GM23248 (cell line): ENCODE measurements around the gene KLHDC4.

Source experiments
- EZH2 ChIP-seq: fragments of 200-600 bp; sonication (generic); IDR thresholded peaks from 2 replicates; pipeline ENCODE4 v1.6.1; 2018; ENCODE audit warnings: antibody characterized with exemption, mild to moderate bottlenecking; ENCODE audit not compliant: insufficient read depth, poor library complexity, severe bottlenecking
- EZH2phosphoT487 ChIP-seq: fragments of 200-600 bp; sonication (generic); IDR thresholded peaks from 2 replicates; pipeline ENCODE4 v1.6.1; 2018; ENCODE audit warnings: antibody characterized with exemption, moderate library complexity, mild to moderate bottlenecking, low read depth; ENCODE audit not compliant: insufficient read depth

DNA sequence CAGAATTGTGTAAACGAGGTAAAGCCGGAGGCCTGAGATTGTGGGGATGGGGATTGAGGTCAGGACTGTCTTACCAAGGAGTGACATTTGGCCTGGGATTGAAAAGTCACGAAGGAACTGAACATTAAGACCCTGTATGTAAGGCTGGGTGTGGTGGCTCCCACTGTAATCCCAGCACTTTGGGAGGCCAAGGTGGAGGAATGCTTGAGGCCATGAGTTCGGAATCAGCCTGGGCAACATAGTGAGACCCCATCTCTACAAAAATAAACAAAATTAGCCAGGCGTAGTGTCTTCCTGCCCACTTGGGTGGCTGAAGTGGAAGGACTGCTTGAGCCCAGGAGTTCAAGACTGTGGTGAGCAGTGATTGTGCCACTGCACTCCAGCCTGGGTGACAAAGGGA, 88.0 kb downstream of the KLHDC4 start:
- TF ChIP-seq EZH2 (no peak), EZH2phosphoT487 (no peak)
